ENCODE data around the gene GALNT10.

- no peak for TF ChIP-seq CTCF (conservative IDR thresholded peaks at IDR 0.05; ENCODE audit: low read depth in 2 of 2)
- no peak for TF ChIP-seq POLR2AphosphoS5 (IDR thresholded peaks at IDR 0.05; ENCODE audit: low read depth)
- TF ChIP-seq EZH2 (IDR thresholded peaks at IDR 0.05; ENCODE audit: low read depth, unreplicated experiment) = no peak
- TF ChIP-seq REST (IDR thresholded peaks at IDR 0.05; ENCODE audit: unreplicated experiment) = no peak
- no peak for TF ChIP-seq NANOG (IDR thresholded peaks at IDR 0.05; ENCODE audit: borderline replicate concordance)
- no peak for TF ChIP-seq ETS1 (IDR thresholded peaks at IDR 0.05)
- no peak for TF ChIP-seq CREB1 (CRISPR knock-in tag; IDR thresholded peaks at IDR 0.05; ENCODE audit: low read depth)
Measured at GRCh38 chr5:154401355-154401754, 210.8 kb downstream of the GALNT10 start.

Measured in GM23338 (cell line).